ENCODE results near the gene TTK. TPM values are rescaled to one million over a fixed set of nuclear protein-coding genes. Genes with fewer than 3 reads are reported as not detected.
A peak's percentile ranks its signal among the peaks of the same experiment; 100 is the strongest.

The TTK gene
- total RNA-seq, 4 donors from 2014 or later = 1.2 to 9.4 (median 1.7) TPM

- TF ChIP-seq POLR2A (IDR thresholded peaks at IDR 0.05) (no peak), CTCF (IDR thresholded peaks at IDR 0.05) (no peak), POLR2AphosphoS5 (IDR thresholded peaks at IDR 0.05) (no peak), EP300 (IDR thresholded peaks at IDR 0.05; ENCODE audit: low read depth) (no peak)
- 62 to 79% methylated on average over 1 of the region's 1 CpG for WGBS, 2 donors (ENCODE audit: low coverage in 1 of 2)
- H3K4me1 ChIP-seq = peaks cover 3 to 17% (median 8%) of the 10 kb centered on the region in 4 donors
- no peak overlapping the region for H3K4me3 ChIP-seq
- in situ Hi-C loops (cut with MboI; ENCODE audit: low pct_ligation_motif_present in 1 of 4, low pct_unique_long_range_greater_than_20kb in 1 of 4, low sequenced_read_pairs in 3 of 4) (no loop called here), intact Hi-C loops (cut with DNase I; ENCODE audit: low total_unique reads) (no loop called here)
- no peaks in the 10 kb centered on the region for H3K9me3 ChIP-seq
- no peaks in the 10 kb centered on the region for H3K36me3 ChIP-seq
- no peak for DNase-seq
- no peak overlapping the region for H3K27ac ChIP-seq
- H3K27me3 ChIP-seq = peaks cover 4% of the 10 kb centered on the region
Measured at GRCh38 chr6:80001337-80001736, 3.1 kb upstream of the TTK start.

GRCh38 chr6:80003826-80004172 lies 650 bp upstream of the TTK start:
- peak overlapping the region; percentile 84 to 94 (median 87) for H3K27ac ChIP-seq
- no peaks in the 10 kb centered on the region for H3K27me3 ChIP-seq
- WGBS, 2 donors (ENCODE audit: low coverage in 1 of 2) = 1 to 2% methylated on average over 7 to 13 of the region's 13 CpGs
- peak; percentile 24 for DNase-seq
- peak overlapping the region; percentile 38 to 79 (median 67) for H3K4me3 ChIP-seq
- in situ Hi-C loops (cut with MboI; ENCODE audit: low pct_ligation_motif_present in 1 of 4, low pct_unique_long_range_greater_than_20kb in 1 of 4, low sequenced_read_pairs in 3 of 4) = no loop called here
- no peaks in the 10 kb centered on the region for H3K9me3 ChIP-seq
- peaks cover 3 to 17% (median 8%) of the 10 kb centered on the region in 4 donors for H3K4me1 ChIP-seq
- intact Hi-C loops (cut with DNase I; ENCODE audit: low total_unique reads) = no loop called here
- no peaks in the 10 kb centered on the region for H3K36me3 ChIP-seq
- TF ChIP-seq CTCF (IDR thresholded peaks at IDR 0.05) (no peak), EP300 (IDR thresholded peaks at IDR 0.05; ENCODE audit: low read depth) (no peak), POLR2A (IDR thresholded peaks at IDR 0.05) (no peak), POLR2AphosphoS5 (IDR thresholded peaks at IDR 0.05) (no peak)

GRCh38 chr6:80005406-80005805 lies 957 bp downstream of the TTK start:
- intact Hi-C loops (cut with DNase I; ENCODE audit: low total_unique reads) = no loop called here
- H3K4me3 ChIP-seq = peak overlapping the region in 1 of 4 donors; percentile 56
- WGBS, 2 donors (ENCODE audit: low coverage in 1 of 2) = 44% methylated on average over 6 of the region's 6 CpGs

GRCh38 chr6:80006541-80006940 lies 2.1 kb downstream of the TTK start:
- TF ChIP-seq POLR2AphosphoS5 (IDR thresholded peaks at IDR 0.05) (no peak), POLR2A (IDR thresholded peaks at IDR 0.05) (no peak), CTCF (IDR thresholded peaks at IDR 0.05) (no peak), EP300 (IDR thresholded peaks at IDR 0.05; ENCODE audit: low read depth) (no peak)
- H3K27me3 ChIP-seq = no peaks in the 10 kb centered on the region
- no peak overlapping the region for H3K27ac ChIP-seq
- H3K36me3 ChIP-seq = no peaks in the 10 kb centered on the region
- H3K4me1 ChIP-seq = peaks cover 3 to 17% (median 8%) of the 10 kb centered on the region in 4 donors
- no peak for DNase-seq
- in situ Hi-C loops (cut with MboI; ENCODE audit: low pct_ligation_motif_present in 1 of 4, low pct_unique_long_range_greater_than_20kb in 1 of 4, low sequenced_read_pairs in 3 of 4) (no loop called here), intact Hi-C loops (cut with DNase I; ENCODE audit: low total_unique reads) (no loop called here)
- no peaks in the 10 kb centered on the region for H3K9me3 ChIP-seq
- 71 to 95% methylated on average over 1 of the region's 1 CpG for WGBS, 2 donors (ENCODE audit: low coverage in 1 of 2)
- no peak overlapping the region for H3K4me3 ChIP-seq

More at GRCh38 chr6:80005406-80005805, 957 bp downstream of the TTK start:
- no peak for DNase-seq
- Histone ChIP-seq H3K36me3 (no peaks in the 10 kb centered on the region), H3K27me3 (no peaks in the 10 kb centered on the region), H3K9me3 (no peaks in the 10 kb centered on the region), H3K27ac (no peak overlapping the region), H3K4me1 (peaks cover 3 to 17% (median 8%) of the 10 kb centered on the region in 4 donors)
- TF ChIP-seq POLR2AphosphoS5 (IDR thresholded peaks at IDR 0.05) (no peak), EP300 (IDR thresholded peaks at IDR 0.05; ENCODE audit: low read depth) (no peak), POLR2A (IDR thresholded peaks at IDR 0.05) (no peak), CTCF (IDR thresholded peaks at IDR 0.05) (no peak)
- in situ Hi-C loops (cut with MboI; ENCODE audit: low pct_ligation_motif_present in 1 of 4, low pct_unique_long_range_greater_than_20kb in 1 of 4, low sequenced_read_pairs in 3 of 4) = no loop called here
